ENCODE results near the gene TSC22D2. TPM values are rescaled to one million over a fixed set of nuclear protein-coding genes. Genes with fewer than 3 reads are reported as not detected.

Gene TSC22D2
- total RNA-seq, 1 experiment from 2014 or later = 26.5 TPM

GRCh38 chr3:150453353-150453752 is 45.3 kb downstream of the TSC22D2 start:
- H3K27me3 Mint-ChIP-seq (ENCODE audit: low read depth) = no peaks in the 10 kb centered on the region

More at GRCh38 chr3:150453353-150453752, 45.3 kb downstream of the TSC22D2 start:
- H2BK15ac ChIP-seq (ENCODE audit: low read depth, low read length) = no peak overlapping the region
- H2BK5ac ChIP-seq (ENCODE audit: insufficient read length, low read length) = no peak overlapping the region
- H3K27me3 ChIP-seq (ENCODE audit: insufficient read depth, low read length) = no peaks in the 10 kb centered on the region
- no peak overlapping the region for H3K9ac ChIP-seq (ENCODE audit: extremely low read depth, insufficient read length, low read length)
- no peak overlapping the region for H3T11ph ChIP-seq (ENCODE audit: low read length)
- H4K20me1 ChIP-seq (ENCODE audit: control insufficient read depth, insufficient read depth, insufficient read length) = no peaks in the 10 kb centered on the region
- no peak overlapping the region for H4K91ac ChIP-seq (ENCODE audit: insufficient read length, low read depth, low read length)
- H3K9me3 ChIP-seq (ENCODE audit: control insufficient read depth, low read depth, low read length) = no peaks in the 10 kb centered on the region
- no peak overlapping the region for H3K18ac ChIP-seq (ENCODE audit: insufficient read length, low read depth, low read length)
- Mint-ChIP-seq H3K27ac (no peak overlapping the region), H3K36me3 (ENCODE audit: insufficient read depth in 1 of 3, low read depth in 3 of 3) (peaks cover 2 to 13% (median 13%) of the 10 kb centered on the region in 3 experiments; a peak in 6 of 7 replicates), H3K4me1 (peaks cover 7 to 8% of the 10 kb centered on the region in 2 experiments), H3K4me3 (no peak overlapping the region), H3K9me3 (no peaks in the 10 kb centered on the region)
- no peak overlapping the region for H4K8ac ChIP-seq (replicated peaks; ENCODE audit: insufficient read length, low read depth, low read length)
- no peak for DNase-seq
- H2BK20ac ChIP-seq (ENCODE audit: low read depth, low read length, poor library complexity, severe bottlenecking) = no peak overlapping the region
- no peak overlapping the region for H2BK12ac ChIP-seq (ENCODE audit: insufficient read length, low read depth, low read length)
- no peak overlapping the region for H2AFZ ChIP-seq (ENCODE audit: low read length)
- no peak for TF ChIP-seq CTCF (conservative IDR thresholded peaks at IDR 0.05)
- H3K4me2 ChIP-seq (ENCODE audit: insufficient read depth, insufficient read length, low read length) = no peak overlapping the region
- H2AK5ac ChIP-seq (ENCODE audit: insufficient read length, low read length) = no peak overlapping the region
- H2BK120ac ChIP-seq (ENCODE audit: low read depth, low read length, poor library complexity, severe bottlenecking) = no peak overlapping the region
- WGBS (ENCODE audit: extremely low coverage, insufficient read length, low lambda C conversion rate) = no CpG with 5 or more reads among the region's 4 CpGs
- no peak overlapping the region for H3K14ac ChIP-seq (ENCODE audit: insufficient read depth, low read length)
- no peaks in the 10 kb centered on the region for H3K4me1 ChIP-seq (ENCODE audit: insufficient read depth, low read length)
- H3K56ac ChIP-seq (ENCODE audit: insufficient read length, low read depth, low read length) = no peak overlapping the region
- no peaks in the 10 kb centered on the region for H3K79me1 ChIP-seq (ENCODE audit: insufficient read depth, low read depth, low read length, poor library complexity, severe bottlenecking)
- no peak overlapping the region for H3K4ac ChIP-seq (ENCODE audit: low read depth, low read length)
- no peaks in the 10 kb centered on the region for H3K79me2 ChIP-seq (ENCODE audit: insufficient read depth, low read length)
- H3K23me2 ChIP-seq (ENCODE audit: insufficient read length, low read depth, low read length, poor library complexity, severe bottlenecking) = no peaks in the 10 kb centered on the region
- H4K5ac ChIP-seq (ENCODE audit: insufficient read length, low read depth, low read length) = no peak overlapping the region
- H3K27ac ChIP-seq (ENCODE audit: insufficient read length, low read depth, low read length) = no peak overlapping the region
- H3K23ac ChIP-seq (ENCODE audit: insufficient read length, low read depth, low read length) = no peak overlapping the region

All from H9 (cell line).